Measurements from ENCODE around the gene PPIL6. TPM values are rescaled to one million over a fixed set of nuclear protein-coding genes. Genes with fewer than 3 reads are reported as not detected.
"Not testable (repeated sequence)": the region's sequence is repeated elsewhere in the genome, so short reads cannot be mapped to it uniquely, and the experiment has no call there.

Gene PPIL6
- total RNA-seq, 1 donor from 2014 or later: 0.39 TPM

DNA sequence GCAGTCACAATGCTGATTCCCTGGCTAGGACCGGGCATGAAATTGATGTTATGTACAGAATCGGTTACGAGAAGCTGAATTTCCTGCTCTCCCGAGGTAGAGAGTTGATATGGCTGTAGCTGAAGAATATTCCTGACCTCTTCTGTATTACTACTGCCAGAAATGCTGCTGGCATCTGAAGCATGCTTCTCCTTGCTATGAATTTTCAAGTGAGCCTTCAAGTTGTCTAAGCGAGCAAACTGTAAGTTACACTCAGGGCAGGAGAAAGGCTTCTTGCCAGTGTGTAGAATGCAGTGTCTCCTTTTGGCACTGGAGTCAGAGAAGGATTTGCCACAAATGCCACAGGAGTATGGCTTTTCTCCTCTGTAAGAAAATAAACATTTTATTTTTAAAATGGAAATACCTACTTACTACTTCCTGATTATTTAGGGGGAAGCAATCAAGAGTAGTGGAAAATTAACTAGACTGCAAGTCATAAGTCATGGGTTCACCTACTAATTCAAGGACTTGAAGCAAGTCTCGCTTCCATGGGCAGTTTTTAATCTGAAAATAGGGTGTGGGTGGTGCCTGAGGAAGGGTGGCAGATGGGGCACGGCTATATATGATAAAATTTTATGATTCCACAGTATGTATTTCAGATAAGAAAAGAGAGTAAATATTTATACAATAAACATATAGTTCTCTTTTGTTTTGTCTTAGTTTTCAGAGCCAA is 25.9 kb upstream of the PPIL6 start:
- no peak for DNase-seq (ENCODE audit: low read depth in 2 of 2)

DNA sequence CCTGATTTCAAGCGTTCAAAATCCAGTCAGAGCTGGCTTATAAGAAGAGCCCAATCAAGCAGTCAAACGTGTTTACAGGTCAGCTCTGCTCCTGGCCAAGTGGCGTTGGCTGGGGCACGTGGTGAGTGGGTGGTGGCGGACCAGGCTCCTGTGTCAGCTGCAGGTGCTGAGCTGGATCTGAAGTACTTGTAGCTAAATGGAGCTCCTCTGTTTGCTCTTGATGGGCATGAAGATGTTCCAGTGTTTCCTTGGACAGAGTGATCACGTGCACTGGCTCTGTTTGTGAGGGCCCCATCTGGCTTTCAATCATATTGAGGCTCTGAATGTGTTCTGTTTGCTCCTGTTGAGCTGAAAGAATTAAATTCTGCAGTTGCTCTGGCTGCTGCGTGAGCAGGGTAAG is 25.3 kb upstream of the PPIL6 start:
- no peak for DNase-seq (ENCODE audit: low read depth in 2 of 2)

DNA sequence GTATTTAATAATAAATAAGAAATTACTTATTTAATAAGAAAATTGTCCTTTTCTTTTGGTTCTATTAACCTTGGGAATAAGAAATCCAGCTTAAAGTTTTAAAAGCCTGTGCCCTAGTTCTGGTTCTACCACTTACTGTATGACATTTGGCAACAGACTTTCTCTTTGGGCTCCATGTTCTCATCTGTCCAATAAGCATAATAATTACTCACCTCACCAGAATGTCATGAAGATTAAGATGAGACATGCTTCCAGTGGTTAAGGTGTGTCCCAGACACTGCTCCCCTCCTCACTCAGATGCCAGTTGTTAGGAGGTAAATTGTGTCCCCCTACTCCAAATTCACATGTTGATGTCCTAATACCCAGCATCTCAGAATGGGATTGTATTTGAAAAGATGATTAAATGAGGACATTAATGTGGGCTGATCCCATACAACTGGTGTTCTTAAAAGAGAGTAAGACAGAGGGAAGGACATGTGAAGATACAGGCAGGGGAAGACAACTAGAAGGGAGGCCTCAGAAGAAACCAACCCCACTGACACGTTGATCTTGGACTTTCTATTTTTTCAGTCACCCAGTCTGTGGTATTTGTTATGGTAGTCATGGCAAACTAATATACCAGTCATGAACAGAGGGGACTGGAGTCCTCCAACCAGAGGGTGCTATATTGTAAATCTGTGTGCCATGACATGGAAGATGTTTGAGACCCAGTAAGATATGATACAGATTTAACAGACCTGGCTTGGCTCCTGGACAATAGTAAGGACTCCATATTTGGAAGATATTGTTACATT is 21.5 kb upstream of the PPIL6 start:
- DNase-seq (ENCODE audit: low read depth in 2 of 2): no peak

DNA sequence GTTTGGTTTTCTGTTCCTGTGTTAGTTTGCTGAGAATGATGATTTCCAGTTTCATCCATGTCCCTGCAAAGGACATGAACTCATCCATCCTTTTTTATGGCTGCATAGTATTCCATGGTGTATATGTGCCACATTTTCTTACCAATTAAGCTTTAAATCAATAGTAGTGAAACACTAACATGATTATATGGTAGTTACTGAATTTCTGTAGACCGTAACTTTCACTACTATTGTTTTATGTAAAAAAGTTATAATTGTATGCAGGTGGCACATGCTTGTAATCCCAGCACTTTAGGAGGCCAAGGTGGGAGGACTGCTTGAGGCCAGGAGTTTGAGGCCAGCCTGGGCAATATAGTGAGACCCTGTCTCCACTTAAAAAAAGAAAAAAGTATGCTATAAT is 20.8 kb upstream of the PPIL6 start:
- DNase-seq (ENCODE audit: low read depth in 2 of 2): not testable (repeated sequence)

DNA sequence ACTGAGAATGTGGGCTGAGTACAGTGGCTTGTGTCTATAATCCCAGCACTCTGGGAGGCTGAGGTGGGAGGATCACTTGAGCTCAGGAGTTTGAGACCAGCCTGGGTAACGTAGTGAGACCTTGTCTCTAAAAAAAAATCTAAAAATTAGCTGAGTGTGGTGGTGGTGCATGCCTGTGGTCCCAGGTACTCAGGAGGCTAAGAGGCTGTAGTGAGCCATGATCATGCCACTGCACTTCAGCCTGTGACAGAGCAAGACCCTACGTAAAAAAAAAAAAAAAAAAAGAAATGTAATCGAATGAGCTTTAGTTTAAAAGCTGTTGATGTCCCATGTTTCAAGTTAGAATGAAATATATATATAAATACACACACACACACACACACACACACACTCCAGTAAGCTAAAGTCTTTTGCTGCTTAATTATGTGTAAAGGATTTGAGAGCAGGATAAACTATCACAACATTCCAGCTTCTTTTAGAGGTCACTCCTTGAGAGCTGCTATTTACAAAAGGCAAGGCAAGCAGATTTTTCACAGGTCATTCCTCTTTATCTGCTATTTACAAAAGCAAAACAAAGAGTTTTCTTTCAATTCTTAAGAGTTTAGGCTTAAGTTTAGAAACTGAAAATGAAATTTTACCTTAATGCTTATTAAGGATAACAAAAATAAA is 19.9 kb upstream of the PPIL6 start:
- DNase-seq (ENCODE audit: low read depth in 2 of 2): no peak

DNA sequence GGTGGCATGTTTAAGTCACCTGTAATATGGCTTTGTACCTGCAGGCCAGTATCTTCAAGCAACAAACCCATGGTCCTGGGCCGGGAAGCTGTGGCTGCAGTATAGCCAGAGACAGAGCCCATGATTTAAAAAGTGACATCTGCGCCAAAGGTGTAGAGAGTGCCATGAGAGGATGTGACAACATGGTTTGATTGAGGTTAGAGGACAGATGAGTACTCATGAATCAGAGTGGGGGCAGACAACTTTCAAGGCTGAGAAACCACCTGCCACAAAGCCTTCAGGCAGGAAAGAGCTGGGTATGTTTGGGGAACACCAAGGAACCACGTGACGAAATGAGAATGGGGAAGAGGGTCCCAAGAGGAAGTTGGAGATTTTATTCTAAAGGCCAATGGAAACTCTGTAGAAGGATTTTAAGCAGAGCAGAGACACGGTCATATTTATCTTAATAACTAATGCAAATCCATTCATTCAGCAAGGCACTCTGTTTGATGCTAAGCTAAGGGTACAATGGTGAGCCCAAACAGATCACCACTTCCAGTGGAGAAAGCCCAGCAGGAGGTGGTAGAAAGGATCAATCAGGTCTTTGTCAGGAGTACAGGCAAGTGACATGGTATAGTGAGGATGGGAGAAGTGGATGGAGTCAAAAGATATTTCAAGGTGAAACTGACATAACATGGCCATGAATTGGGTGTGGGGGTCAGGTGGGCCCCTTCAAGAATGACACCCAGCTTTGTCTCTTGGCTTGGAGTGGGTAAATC is 18.5 kb upstream of the PPIL6 start:
- no peak for DNase-seq (ENCODE audit: low read depth in 2 of 2)

DNA sequence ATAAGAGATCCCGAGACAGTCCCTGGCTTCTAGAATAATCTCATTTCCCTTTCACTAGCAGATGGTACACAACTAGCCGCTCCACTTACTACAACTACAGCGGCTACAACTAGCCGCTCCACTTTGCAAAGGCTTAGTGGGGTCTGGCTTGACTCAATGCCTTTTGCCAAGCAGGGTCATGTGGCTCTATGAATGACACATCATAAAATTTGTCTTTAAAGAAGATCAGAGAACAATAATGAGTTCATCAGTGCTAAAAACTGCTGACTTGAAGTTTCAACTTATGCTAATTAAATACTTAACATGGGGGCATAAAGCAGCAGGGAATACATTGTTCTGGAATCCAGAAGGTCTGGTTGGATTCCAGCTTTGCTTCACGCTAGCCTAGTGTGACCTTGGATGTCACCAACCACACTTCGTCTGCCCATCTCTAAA is 17.2 kb upstream of the PPIL6 start:
- no peak for DNase-seq (ENCODE audit: low read depth in 2 of 2)

DNA sequence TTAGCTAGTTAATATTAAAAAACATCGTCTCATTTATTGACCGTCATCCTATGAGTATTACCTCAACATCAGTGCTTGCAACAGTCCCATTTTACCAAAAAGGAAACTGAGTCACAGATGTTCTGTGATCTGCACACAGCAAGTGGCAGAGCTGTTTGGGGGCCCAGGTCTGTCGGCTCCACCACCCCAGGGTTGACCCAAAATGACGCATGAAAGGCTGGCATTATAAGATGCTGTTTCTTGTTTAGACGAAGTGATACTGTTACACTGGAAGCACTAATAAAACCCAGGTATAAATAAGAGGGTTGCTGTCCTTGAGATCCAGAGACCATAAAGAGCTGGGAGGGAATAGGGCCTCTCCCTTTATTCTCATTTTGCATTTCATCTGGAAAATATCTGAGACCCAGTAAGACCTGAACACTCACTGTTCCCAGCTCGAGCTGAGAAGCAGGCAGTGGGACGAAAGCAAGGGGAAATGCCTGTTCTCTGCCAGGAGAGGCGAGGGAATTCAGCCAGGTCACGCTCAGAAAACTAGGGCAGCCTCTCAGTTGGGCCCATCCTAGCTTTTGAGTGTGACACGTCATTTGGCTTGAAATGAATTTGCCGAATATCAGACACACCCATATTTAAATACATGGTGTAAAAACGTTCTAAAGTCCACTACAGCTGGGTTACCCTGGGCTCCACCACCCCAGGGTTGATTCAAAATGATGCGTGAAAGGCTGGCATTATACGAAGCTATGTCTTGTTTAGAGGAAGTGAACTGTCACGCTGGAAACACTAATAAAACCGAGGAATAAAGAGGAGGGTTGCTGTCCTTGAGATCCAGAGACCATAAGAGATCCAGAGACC is 16.5 kb upstream of the PPIL6 start:
- DNase-seq (ENCODE audit: low read depth in 2 of 2): peak in 1 of 2 donors; percentile 36

DNA sequence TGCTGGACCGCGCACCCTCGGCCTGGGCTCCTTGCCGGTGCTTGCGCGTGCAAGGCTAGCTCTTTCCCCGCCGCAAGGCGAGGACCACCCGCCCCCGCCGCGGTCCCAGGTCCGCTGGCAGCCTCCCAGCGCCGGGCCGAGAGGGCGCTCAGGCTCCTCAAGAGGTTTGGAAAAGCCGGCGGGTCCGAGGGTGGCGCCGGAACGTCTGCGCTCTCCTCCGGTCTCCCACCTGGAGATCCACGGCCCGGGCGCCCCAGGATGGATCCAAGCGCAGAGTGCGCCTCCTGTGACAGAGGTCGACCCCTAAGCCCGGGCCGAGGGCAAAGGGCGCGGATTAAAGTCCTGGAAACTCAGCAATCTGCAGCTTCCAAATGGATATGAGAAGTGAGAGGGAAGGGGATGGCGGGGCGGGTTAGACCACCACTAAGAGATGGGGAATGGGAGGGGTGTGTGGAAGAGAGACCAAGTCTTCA is 15.7 kb upstream of the PPIL6 start:
- DNase-seq (ENCODE audit: low read depth in 2 of 2): no peak

DNA sequence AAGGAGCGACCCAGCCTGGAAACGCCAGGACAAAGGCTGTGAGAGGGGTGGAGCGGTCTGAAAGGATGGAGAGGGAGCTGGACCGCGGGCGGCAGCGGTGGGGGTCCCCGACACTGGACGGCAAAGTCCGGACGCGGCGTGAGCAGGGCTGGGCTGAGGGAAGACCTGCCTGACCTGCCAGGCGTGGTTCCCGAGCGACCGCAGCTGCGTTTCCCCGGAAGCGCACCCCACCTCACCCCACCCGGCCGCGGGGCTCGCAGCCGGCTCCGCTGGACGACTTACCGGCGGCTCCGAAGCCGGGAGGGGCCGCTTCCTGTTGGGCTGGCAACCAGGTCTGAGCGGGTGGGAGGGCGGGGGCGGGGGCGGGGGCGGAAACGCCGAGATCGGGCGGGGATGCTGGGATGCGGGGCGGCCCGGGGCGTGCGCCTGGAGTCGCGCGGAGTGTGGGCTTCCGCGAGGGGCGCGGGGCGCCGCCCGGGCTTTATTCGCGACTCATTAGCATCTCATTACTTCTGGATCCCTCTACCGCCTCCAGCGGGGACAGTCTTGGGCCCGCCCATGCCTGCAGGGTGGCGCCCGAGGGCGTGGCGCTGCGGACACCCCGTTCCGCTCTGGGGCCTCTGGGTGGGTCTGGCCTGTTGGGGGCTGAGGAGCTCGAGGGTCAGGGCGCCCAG is 15.1 kb upstream of the PPIL6 start, which contains the start of gene MICAL1:
MICAL1 (minus strand) TSS at position 336 of the 674 bp plus-strand sequence. CDS start 1,576 bp downstream, outside the sequence.
- peak in 1 of 2 donors; percentile 36 for DNase-seq (ENCODE audit: low read depth in 2 of 2)

DNA sequence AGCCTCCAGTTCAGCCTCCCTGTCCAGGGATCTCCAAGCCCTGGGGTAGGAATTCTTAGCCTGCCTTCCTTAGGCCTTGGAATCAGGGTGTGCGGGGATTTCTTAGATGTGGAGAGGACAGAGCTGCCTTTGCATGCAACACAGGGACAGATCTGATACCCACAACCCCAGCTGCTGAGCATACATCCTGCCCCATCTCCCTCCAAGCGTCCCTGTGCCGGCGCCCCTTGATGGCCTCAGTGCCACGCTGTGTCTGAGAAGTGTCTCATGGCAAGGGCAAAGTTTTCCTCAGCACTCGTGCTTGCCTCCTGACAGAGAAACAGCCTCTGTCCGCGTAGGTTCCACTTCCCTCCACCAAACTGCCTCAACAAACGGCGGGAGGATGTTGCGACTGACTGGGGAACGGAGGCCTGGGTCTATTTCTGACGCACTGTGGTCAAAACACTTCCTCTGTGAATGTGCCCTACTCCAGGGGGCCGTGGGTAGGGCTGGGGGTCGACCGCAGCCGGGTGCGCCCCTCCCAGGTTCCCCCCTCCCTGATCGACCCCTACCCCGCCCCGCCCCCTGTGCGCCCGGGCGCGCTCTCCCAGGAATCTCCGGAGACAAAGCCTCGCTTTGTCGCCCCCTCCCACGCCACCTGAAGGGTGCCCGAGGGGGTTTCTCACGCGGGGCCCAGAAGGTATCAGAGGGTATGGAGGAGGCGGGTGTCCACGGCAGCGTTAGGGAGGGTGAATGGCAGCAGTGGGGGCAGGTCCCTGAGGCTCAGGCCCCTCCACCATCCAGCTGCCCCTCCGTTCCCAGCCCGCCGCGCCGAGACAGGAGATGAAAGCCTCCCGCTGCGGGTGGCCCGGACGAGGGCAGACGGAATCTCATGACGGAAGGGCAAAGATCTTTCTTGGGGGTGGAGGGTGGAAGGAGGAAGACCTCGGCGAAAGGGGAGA is 14.3 kb upstream of the PPIL6 start:
- no peak for DNase-seq (ENCODE audit: low read depth in 2 of 2)

DNA sequence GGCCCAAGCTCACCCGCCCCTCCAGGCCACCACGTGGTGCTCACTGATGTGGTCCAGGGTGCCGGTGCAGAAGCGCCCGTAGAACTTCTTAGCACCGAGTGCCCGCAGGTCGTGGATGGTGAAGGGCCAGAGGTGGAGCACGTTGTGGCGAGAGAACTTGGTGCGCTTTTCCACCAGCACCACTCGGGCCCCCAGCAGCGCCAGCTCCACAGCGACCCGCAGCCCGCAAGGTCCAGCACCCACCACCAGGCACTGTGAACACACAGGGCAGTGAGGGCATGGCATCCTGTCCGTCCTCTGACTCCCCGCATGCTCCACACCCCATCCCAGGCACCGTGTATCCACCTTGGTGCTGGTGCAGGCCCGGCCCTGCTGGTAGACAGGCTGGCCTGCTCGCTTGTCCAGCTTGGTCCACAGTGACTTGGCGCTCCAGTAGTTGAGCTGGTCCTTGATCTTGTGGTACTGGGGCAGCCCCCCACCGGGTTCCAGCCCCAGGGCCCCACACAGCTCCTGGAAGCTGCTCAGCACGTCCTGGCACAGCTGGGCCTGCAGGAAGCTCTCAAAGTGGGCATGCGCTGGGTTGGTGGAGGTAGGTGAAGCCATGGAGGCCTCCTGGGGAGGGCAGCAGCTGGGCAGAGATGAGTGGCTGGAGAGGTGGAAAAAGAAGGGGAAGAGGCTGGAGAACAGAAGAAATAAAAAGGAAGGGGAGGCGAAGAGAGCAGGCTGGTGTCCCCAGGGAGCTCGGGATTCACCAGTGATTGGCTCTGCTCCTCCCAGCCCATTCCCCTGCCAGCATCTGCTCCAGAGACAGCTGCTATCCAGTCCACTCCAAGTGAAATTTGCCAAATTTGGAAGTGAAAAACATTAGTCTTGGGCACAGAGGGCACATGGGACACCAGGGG is 13.4 kb upstream of the PPIL6 start:
- no peak for DNase-seq (ENCODE audit: low read depth in 2 of 2)

DNA sequence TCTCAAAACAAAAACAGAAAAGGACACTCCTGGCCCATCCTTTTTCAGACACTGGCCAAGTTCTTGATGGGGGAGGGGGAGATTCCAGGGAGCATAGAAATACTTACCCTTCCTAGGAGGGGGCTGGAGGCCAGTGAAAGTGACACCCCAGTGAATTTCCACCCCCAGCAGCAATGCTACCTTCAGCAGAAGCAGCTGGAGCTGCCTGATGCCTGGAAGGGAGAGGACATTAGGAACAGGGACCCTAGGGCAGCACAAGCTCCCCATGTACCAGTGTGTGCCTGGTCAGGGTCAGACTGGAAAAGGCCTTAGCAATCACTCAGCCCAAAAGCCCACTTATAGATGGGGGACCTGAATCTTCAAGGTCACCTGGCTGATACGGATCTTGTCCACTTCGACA is 12.7 kb upstream of the PPIL6 start:
- DNase-seq (ENCODE audit: low read depth in 2 of 2): no peak

DNA sequence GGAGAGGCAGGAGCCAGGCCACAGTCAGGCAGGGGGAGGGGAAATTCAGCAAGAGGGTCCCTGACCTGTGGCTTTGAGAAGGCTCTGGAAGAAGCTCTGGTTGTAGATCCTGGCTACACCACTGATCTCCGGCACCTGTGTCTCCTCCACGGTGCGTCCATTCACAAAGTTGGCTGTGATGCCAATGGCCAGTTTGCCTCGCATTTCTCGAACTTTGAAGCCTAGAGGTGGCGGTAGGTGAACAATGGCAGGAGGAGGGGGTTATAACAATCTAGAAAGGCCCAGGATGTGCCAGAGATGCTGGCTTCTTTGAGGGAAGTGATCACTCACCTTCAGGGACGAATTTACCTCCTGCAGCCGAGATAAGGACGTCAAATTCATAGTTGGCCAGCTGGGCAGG is 11.8 kb upstream of the PPIL6 start:
- DNase-seq (ENCODE audit: low read depth in 2 of 2): no peak

DNA sequence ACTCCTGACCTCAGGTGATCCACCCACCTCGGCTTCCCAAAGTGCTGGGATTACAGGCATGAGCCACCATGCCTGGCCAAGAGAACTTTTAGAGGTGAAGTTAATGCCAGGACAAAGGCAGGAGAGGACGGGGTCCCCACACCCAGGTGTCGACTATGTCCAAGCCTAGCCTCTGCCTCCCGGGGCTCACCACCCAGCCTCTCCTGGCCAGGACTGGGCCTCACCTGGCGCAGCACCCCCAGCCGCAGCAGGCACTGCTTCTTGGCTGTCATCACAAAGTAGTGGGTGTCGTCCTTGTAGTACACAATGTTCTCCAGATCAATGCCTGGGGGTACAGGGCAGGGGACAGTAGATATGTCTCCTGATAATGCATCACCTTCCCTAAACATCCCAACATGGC is 10.9 kb upstream of the PPIL6 start:
- DNase-seq (ENCODE audit: low read depth in 2 of 2): no peak

DNA sequence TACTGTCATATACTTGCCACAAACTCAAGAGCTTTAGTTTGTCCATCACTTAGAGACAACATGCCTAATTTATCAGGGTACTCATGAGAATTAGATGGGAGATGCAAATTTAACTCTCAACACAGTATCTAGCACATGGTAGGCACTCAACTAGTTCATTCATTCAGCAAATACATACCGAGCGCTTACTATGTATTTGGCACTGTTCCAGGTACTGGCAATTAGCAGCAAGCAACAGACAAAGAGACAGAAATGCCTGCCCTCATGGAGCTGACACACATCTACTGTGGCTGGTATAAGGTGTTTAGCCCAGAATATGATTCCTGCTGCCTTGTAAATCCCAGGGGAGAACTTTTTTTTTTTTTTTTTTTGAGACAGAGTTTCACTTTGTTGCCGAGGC is 10.4 kb upstream of the PPIL6 start:
- no peak for DNase-seq (ENCODE audit: low read depth in 2 of 2)

DNA sequence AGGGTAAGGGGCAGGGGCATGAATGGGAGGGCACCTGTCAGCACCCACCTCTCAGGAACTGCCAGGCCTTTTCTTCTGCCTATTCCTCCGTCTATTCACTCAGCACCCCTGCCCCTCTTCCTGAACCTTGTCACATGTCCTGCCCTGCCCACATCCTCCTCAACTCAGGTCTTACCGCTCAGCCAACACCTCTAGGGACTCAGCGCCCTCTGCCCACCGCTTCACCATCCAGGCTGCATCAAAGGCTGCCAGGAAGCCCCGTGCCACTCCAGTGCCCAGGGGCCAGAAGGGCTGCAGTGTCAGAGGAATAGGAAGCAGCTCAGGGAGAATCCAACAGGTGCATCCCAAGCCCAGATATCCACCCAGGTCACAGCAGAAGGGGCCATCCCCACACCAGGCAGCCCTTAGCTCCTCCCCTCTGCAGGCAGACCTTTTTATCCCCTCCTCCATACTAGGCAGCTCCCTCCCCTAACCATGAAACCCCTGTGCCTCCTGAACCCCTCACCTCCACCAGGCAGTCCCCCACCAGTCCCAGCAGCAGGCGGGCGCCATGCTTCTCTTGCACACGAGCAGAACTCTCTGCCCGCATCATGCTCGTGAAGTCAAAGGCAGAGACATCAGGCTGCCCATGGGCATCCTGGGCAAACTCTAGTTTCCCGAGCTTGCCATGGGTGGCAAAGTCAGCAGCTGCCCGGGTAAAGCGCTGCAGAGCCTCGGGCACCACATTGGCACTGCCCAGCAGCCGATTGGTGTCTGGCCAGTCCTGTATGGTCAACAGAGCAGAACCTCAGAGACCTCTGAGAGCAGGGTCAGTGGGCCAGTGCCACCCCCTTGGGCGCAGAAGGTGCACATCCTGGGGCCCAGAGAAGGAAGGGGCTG is 9.6 kb upstream of the PPIL6 start:
- DNase-seq (ENCODE audit: low read depth in 2 of 2): no peak
